Colonic mucosa (tissue), 4 donors: Measurements from ENCODE around the gene ASMTL. TPM values are rescaled to one million over a fixed set of nuclear protein-coding genes. Genes with fewer than 3 reads are reported as not detected.

Experiments
- DNase-seq: peaks from one replicate; pipeline ENCODE4 v3.0.0-alpha.2; 2020
- H3K27ac ChIP-seq: fragments of 200-600 bp; one replicate; pipeline ENCODE4 v1.8.0; 2021
- H3K27me3 ChIP-seq: fragments of 200-600 bp; one replicate; pipeline ENCODE4 v1.8.0; 2021
- H3K36me3 ChIP-seq: fragments of 200-600 bp; one replicate; pipeline ENCODE4 v1.8.0; 2021
- H3K4me1 ChIP-seq: fragments of 200-600 bp; one replicate; pipeline ENCODE4 v1.8.0; 2021; ENCODE audit warnings: mild to moderate bottlenecking
- H3K4me3 ChIP-seq: fragments of 200-600 bp; one replicate; pipeline ENCODE4 v1.8.0; 2021
- H3K9ac ChIP-seq, 2 donors: one replicate each; pipeline ENCODE4 v1.7.0; 2013; ENCODE audit warnings: control low read depth in 2 of 2, low read depth in 2 of 2, low read length in 2 of 2
- H3K9me3 ChIP-seq: fragments of 200-600 bp; one replicate; pipeline ENCODE4 v1.8.0; 2021
- intact Hi-C: fragments of 100-400 bp; cut with DNase I; formaldehyde crosslinking; loops from one replicate; pipeline ENCODE4 v1.14.1; 2022
- total RNA-seq, 2 donors: library from RNA; stranded (reverse); fragmentation: NEBNext Ultra II Directional in 1 of 2; extraction: Animal tissue kit (Norgen Biotek cat#: 25700) in 1 of 2; gene quantifications; one replicate each; pipeline ENCODE4 v1.2.1, GENCODE V29; 2021
- TF ChIP-seq, protein P1 (sequence below): fragments of 200-600 bp; IDR thresholded peaks from one replicate; pipeline ENCODE4 v1.8.0; 2022; ENCODE audit warnings: antibody characterized with exemption, mild to moderate bottlenecking
- donor health status: healthy.
- donor health status: DM: no; HTN: no; CAD: no.
- donor health status: DM: no; HTN: no; CAD: no.

The ASMTL gene
- total RNA-seq, 2 donors from 2014 or later: 17.4 to 21.6 TPM

DNA sequence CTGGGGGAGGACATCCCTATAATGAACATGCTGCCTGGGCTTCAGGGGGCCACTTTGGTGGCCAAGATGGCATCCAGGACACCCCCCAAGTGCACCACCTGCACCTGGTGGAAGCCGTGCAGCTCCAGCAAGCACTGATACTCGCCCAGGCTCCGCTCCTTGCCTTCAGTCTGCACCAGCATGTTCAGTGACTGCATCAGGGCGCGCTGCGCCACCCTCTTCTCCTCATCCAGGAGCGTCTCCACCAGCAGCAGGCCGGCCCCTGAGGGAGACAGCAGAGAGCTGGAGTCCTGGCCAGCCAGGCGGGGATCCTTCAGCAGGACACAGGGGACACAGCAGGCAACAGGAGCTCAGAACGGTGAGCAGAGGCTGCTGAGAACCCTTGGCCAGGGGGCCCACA lies 49.5 kb downstream of the ASMTL start:
- intact Hi-C loops: no loop called here
- Histone ChIP-seq H3K36me3 (no peaks in the 10 kb centered on the region), H3K9me3 (no peaks in the 10 kb centered on the region), H3K27ac (no peak overlapping the region), H3K27me3 (no peaks in the 10 kb centered on the region), H3K9ac (no peak overlapping the region), H3K4me1 (no peaks in the 10 kb centered on the region), H3K4me3 (no peak overlapping the region)
- TF ChIP-seq, protein P1, sequence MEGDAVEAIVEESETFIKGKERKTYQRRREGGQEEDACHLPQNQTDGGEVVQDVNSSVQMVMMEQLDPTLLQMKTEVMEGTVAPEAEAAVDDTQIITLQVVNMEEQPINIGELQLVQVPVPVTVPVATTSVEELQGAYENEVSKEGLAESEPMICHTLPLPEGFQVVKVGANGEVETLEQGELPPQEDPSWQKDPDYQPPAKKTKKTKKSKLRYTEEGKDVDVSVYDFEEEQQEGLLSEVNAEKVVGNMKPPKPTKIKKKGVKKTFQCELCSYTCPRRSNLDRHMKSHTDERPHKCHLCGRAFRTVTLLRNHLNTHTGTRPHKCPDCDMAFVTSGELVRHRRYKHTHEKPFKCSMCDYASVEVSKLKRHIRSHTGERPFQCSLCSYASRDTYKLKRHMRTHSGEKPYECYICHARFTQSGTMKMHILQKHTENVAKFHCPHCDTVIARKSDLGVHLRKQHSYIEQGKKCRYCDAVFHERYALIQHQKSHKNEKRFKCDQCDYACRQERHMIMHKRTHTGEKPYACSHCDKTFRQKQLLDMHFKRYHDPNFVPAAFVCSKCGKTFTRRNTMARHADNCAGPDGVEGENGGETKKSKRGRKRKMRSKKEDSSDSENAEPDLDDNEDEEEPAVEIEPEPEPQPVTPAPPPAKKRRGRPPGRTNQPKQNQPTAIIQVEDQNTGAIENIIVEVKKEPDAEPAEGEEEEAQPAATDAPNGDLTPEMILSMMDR: no peak
- DNase-seq: no peak

DNA sequence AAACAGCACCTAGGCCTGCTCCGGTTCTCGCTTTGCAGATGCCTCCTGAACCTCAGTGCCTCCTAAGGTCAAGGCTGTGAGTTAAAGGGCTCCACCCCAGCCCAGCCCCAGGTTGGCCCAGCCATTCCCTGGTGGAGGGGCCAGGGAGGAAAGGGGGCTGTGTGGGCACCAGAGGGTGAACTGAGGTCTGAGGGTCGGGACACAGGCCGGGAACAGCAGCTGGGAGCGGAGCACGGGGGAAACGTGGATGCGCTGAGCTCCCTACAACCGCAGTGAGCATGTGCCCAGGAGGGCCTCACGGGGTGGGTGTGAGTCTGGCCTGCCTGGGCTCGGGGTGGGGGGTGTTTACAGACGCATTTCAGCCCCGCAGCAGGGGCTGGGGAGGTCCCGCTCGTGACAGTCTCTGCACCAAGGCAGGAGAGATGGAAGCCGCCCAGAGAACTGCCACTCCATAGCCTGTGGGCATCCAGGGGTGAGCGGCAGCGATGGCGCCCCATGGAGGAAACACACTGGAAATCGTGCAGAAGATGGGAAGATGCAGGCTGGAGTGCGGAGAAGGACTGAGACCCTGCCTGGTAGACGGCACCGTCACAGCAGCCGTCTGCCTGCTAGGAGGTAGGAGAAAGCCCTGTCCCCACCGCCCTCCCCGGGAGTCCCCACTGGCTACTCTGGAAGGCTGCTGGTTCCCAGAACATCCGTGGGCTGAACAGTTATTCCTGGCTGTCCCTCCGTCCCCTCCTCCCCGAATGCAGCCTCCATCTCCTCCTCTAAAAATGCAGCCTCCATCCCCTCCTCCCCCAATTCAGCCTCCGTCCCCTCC lies 50.9 kb downstream of the ASMTL start:
- H3K4me3 ChIP-seq: no peak overlapping the region
- no peak overlapping the region for H3K27ac ChIP-seq
- no peaks in the 10 kb centered on the region for H3K9me3 ChIP-seq
- H3K9ac ChIP-seq: no peak overlapping the region
- no peaks in the 10 kb centered on the region for H3K4me1 ChIP-seq
- no peaks in the 10 kb centered on the region for H3K36me3 ChIP-seq
- intact Hi-C loops: no loop called here
- DNase-seq: no peak
- TF ChIP-seq, protein P1: no peak
- no peaks in the 10 kb centered on the region for H3K27me3 ChIP-seq

DNA sequence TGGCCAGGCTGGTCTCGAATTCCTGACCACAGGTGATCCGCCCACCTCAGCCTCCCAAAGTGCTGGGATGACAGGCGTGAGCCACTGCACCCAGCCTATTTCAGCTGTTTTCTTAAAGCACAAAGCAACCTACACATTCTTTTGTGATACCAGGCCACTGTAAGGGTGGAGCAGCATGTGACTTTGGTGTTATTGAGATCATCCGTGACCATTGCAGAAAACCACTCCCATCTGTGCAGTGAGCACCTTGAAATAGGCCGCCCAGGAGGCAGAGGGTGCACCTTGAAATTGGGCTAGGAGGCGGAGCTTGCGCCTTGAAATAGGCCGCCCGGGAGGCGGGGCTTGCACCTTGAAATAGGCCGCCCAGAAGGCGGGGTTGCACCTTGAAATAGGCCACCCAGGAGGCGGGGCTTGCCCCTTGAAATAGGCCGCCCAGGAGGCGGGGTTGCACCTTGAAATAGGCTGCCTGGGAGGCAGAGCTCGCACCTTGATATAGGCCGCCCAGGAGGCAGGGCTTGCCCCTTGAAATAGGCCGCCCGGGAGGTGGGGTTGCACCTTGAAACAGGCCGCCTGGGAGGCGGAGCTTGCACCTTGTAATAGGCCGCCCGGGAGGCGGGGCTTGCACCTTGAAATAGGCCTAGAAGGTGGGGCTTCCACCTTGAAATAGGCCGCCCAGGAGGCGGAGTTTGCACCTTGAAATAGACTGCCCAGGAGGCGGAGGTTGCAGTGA lies 51.8 kb downstream of the ASMTL start:
- intact Hi-C loops: no loop called here
- no peak for DNase-seq
- no peak overlapping the region for H3K9ac ChIP-seq
- H3K36me3 ChIP-seq: no peaks in the 10 kb centered on the region
- H3K9me3 ChIP-seq: no peaks in the 10 kb centered on the region
- no peaks in the 10 kb centered on the region for H3K27me3 ChIP-seq
- no peaks in the 10 kb centered on the region for H3K4me1 ChIP-seq
- H3K4me3 ChIP-seq: no peak overlapping the region
- H3K27ac ChIP-seq: no peak overlapping the region
- TF ChIP-seq, protein P1: no peak

DNA sequence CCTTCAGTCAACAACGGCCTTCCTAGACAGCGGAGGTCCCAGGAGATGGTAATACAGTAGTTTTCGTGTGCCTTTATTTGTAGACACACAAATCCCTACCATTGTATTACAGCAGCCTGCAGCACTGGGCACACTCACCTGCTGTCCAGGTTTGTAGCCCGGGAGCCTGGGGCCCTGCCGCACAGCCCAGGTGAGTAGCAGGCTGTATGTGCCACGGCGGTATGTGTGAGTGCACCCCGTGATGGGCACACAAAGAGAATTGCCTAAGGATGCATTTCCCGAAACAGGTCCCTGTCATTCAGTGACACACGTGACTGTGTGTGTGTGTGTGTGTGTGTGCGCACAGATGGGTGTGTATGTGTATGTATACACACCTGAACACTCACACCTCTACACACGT lies 52.7 kb downstream of the ASMTL start:
- Histone ChIP-seq H3K27me3 (no peaks in the 10 kb centered on the region), H3K9ac (no peak overlapping the region), H3K9me3 (no peaks in the 10 kb centered on the region), H3K4me3 (no peak overlapping the region), H3K36me3 (no peaks in the 10 kb centered on the region), H3K27ac (no peak overlapping the region), H3K4me1 (no peaks in the 10 kb centered on the region)
- intact Hi-C loops: no loop called here
- TF ChIP-seq, protein P1: no peak
- no peak for DNase-seq

DNA sequence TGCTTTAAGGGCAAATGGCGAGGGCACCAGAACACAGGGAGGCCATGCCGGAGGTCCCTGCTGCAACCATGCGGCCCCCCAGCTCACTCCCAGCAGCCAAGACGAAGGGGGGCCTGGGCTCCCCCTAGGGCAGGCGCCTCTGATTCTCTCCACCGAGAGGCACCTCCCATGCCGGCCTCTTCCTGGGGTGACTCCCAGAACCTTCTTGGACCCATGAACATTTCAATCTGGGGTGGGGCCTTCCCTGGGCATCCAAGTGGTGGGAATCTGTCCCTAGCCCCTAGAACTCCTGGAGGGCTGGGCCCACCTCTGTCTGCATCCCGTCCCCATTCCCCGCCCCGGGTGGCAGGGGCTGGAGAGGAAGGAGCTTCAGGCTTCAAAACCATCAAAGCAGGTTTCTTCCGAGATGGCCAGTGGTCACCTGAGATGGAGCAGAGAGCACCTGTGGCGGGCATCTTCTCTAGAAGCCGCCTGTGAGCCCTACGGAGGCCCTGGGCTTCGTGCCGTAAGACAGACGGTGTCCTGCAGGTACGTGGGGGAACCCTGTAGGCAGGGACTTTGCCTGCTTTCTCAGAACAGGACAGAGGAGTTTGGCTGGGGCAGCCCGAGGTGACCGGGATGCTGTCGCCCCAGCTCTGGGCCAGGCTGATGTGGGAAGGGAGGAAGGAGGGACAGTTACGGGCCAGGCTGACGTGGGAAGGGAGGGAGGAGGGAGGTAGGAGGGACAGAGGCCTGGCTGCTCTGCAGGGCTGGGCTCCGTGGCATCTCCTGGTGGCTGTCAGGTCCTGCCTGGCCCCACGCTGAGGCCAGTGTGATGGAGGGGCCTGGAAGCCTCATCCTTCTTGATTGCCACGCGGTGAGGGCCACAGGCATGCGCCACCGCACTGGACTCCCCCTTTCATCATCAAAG lies 54.0 kb downstream of the ASMTL start:
- Histone ChIP-seq H3K4me1 (no peaks in the 10 kb centered on the region), H3K36me3 (no peaks in the 10 kb centered on the region), H3K27me3 (no peaks in the 10 kb centered on the region), H3K4me3 (no peak overlapping the region), H3K9me3 (no peaks in the 10 kb centered on the region), H3K27ac (no peak overlapping the region), H3K9ac (no peak overlapping the region)
- DNase-seq: no peak
- intact Hi-C loops: loop anchor here (10.0 kb wide), 1 partner anchor 196 kb away; the partner anchor contains the start of gene AKAP17A
- TF ChIP-seq, protein P1: no peak
